Chondrocyte (in vitro differentiated cells): Measurements from ENCODE around the gene SETBP1. TPM values are rescaled to one million over a fixed set of nuclear protein-coding genes. Genes with fewer than 3 reads are reported as not detected.
A peak's percentile ranks its signal among the peaks of the same experiment; 100 is the strongest.

ENCODE experiments used
- DNase-seq: peaks from one replicate; pipeline ENCODE4 v3.0.0; 2021; ENCODE audit warnings: mixed read lengths, low spot score
- H3K27ac Mint-ChIP-seq: one replicate; pipeline ENCODE4 v1.8.0; 2021; ENCODE audit warnings: mild to moderate bottlenecking, moderate library complexity, mixed read lengths; ENCODE audit not compliant: unreplicated experiment
- H3K27me3 Mint-ChIP-seq: 2 replicates; pipeline ENCODE4 v1.8.0; 2021; ENCODE audit warnings: low read depth, mixed read lengths
- H3K36me3 Mint-ChIP-seq: 2 replicates; pipeline ENCODE4 v1.8.0; 2021; ENCODE audit warnings: low read depth, mixed read lengths
- H3K4me1 Mint-ChIP-seq: 2 replicates; pipeline ENCODE4 v1.8.0; 2021; ENCODE audit warnings: low read depth, mild to moderate bottlenecking, mixed read lengths
- H3K4me3 Mint-ChIP-seq: one replicate; pipeline ENCODE4 v1.8.0; 2021; ENCODE audit warnings: mild to moderate bottlenecking, moderate library complexity, mixed read lengths; ENCODE audit not compliant: unreplicated experiment
- H3K9me3 Mint-ChIP-seq: 2 replicates; pipeline ENCODE4 v1.8.0; 2021; ENCODE audit warnings: low read depth, mixed read lengths
- total RNA-seq: library from RNA; stranded (reverse); gene quantifications from 3 replicates; pipeline ENCODE4 v1.2.1, GENCODE V29; 2021
- TF ChIP-seq, protein P1 (sequence below): fragments of 200-600 bp; sonication (generic); IDR thresholded peaks from 2 replicates; pipeline ENCODE4 v1.5.0; 2021; ENCODE audit warnings: antibody characterized with exemption, mild to moderate bottlenecking, moderate library complexity

The SETBP1 gene
- total RNA-seq, 1 donor from 2014 or later = 29.3 TPM

DNA sequence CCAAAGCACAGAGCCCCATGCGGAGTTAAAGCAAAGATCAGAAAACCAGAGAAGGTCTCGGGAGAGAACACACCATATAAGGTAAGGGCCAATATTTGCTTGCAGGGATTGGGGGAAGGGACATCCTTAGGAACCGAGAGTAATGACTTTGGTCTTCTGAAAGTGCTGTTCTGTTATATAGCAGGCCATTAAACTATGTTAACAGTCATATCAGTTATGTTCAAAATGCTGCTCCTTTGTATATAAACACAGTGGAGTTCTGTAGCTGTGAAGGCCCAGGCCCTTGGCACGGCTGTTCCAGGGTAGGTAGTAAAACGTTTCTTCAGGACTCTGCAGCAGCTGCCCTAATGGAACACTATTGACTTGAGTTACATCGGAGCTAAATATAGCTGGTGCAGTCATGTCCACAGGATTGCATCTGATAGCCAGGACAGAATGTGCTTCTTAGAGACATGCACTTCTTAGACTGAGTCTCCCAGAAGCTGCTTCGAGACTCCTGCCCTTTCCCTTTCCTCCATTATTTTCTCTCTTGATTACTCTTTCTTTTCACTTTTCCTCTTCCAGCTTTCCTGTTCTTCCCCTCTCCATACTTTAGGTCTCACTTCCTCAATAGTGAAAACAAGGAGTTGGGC lies 122.4 kb downstream of the SETBP1 start:
- H3K36me3 Mint-ChIP-seq = peaks cover 10% of the 10 kb centered on the region
- peaks cover 5% of the 10 kb centered on the region for H3K9me3 Mint-ChIP-seq
- H3K27ac Mint-ChIP-seq = peak overlapping the region; percentile 100
- H3K4me3 Mint-ChIP-seq = peak overlapping the region; percentile 62
- H3K27me3 Mint-ChIP-seq = no peaks in the 10 kb centered on the region
- TF ChIP-seq, protein P1, sequence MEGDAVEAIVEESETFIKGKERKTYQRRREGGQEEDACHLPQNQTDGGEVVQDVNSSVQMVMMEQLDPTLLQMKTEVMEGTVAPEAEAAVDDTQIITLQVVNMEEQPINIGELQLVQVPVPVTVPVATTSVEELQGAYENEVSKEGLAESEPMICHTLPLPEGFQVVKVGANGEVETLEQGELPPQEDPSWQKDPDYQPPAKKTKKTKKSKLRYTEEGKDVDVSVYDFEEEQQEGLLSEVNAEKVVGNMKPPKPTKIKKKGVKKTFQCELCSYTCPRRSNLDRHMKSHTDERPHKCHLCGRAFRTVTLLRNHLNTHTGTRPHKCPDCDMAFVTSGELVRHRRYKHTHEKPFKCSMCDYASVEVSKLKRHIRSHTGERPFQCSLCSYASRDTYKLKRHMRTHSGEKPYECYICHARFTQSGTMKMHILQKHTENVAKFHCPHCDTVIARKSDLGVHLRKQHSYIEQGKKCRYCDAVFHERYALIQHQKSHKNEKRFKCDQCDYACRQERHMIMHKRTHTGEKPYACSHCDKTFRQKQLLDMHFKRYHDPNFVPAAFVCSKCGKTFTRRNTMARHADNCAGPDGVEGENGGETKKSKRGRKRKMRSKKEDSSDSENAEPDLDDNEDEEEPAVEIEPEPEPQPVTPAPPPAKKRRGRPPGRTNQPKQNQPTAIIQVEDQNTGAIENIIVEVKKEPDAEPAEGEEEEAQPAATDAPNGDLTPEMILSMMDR = no peak
- H3K4me1 Mint-ChIP-seq = peaks cover 49% of the 10 kb centered on the region
- no peak for DNase-seq

DNA sequence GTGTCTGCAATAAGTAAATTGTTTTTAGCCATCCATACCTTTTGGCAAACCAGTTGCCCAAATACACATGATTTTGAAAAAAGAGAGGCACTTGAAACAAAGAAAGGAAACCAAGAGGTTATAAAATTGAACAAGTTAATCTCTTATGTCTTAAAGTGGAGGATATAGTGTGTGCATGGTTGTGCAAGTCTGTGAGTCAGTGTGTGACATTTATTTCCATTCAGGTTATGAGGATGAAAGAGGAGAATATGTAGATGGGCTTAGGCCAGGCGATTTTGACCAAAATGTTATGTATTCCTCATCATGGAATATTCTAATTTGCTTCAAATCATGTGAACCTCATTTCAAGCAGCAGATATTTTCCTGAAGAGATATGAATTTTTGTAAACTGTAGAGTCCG lies 123.3 kb downstream of the SETBP1 start:
- Mint-ChIP-seq H3K36me3 (peaks cover 10% of the 10 kb centered on the region), H3K4me1 (peaks cover 58% of the 10 kb centered on the region), H3K27me3 (no peaks in the 10 kb centered on the region), H3K27ac (peak overlapping the region; percentile 100), H3K9me3 (peaks cover 5% of the 10 kb centered on the region), H3K4me3 (no peak overlapping the region)
- TF ChIP-seq, protein P1 = no peak
- DNase-seq = no peak

DNA sequence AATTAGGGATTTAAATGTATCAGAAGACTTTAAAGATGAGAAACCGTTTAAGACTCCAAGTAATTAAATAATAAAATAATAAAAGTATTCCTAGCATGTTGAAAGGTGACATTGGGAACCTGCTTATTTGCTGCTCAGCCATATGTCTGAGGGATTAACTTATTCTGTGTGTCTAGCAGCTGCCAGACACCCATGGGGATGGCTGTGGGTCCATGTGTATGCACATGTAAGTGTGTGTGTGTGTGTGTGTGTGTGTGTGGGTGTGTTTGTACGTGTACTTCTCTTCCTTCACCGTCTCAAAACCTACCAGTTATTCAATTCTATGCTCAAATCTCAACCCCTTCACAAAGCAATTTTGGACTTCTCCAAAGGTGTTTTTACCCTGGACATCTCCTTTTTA lies 124.5 kb downstream of the SETBP1 start:
- peaks cover 58% of the 10 kb centered on the region for H3K4me1 Mint-ChIP-seq
- no peak overlapping the region for H3K4me3 Mint-ChIP-seq
- H3K27ac Mint-ChIP-seq = no peak overlapping the region
- peaks cover 9% of the 10 kb centered on the region for H3K36me3 Mint-ChIP-seq
- TF ChIP-seq, protein P1 = no peak
- peaks cover 4% of the 10 kb centered on the region for H3K9me3 Mint-ChIP-seq
- no peaks in the 10 kb centered on the region for H3K27me3 Mint-ChIP-seq
- no peak for DNase-seq

DNA sequence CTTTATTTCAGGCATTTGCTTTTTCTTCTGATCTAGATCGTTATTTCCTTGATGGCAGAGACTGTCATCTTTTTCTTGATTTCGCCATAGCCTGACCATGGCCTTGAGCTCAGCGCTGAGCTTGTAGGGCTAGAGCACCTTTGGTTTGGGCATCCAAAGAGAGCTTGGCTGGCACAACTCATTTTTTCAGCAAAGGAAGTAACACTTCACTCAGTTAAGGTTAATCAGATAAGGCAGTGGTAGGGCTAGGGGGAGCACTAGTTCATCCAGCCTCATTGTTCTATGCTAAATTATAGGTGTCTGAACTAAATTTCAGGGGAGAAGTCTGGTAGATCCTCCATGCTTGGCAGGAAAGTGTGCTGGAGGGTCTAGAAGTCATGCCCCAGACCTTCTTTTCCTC lies 125.0 kb downstream of the SETBP1 start:
- Mint-ChIP-seq H3K27me3 (no peaks in the 10 kb centered on the region), H3K27ac (no peak overlapping the region), H3K4me3 (no peak overlapping the region), H3K36me3 (peaks cover 5% of the 10 kb centered on the region), H3K9me3 (no peaks in the 10 kb centered on the region), H3K4me1 (peaks cover 55% of the 10 kb centered on the region)
- TF ChIP-seq, protein P1 = no peak
- DNase-seq = no peak

DNA sequence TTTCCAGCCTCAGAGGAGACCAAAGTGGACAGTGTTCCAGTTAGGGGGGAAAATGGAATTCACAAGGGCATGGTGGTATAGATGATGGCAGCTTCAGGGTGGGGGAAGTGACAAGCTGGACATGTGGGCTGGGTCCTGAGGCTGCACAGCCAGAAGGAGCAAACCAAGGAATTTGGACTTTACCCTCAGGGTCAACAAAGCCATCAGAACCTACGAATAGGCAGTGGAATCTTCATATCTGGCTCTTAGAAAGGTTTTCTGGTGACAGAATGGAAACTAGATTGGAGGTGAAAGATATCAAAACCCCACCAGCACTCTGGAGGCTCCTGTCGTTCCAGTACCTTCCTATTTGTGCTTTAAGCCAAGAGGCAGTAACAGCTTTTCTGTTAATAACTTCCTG lies 127.1 kb downstream of the SETBP1 start:
- H3K4me1 Mint-ChIP-seq = peaks cover 51% of the 10 kb centered on the region
- H3K27ac Mint-ChIP-seq = no peak overlapping the region
- no peaks in the 10 kb centered on the region for H3K9me3 Mint-ChIP-seq
- no peak overlapping the region for H3K4me3 Mint-ChIP-seq
- TF ChIP-seq, protein P1 = no peak
- no peaks in the 10 kb centered on the region for H3K27me3 Mint-ChIP-seq
- peaks cover 4% of the 10 kb centered on the region for H3K36me3 Mint-ChIP-seq
- DNase-seq = no peak
